GM23338 (cell line): ENCODE results near the gene BCL2A1. TPM values are rescaled to one million over a fixed set of nuclear protein-coding genes. Genes with fewer than 3 reads are reported as not detected.

Source experiments
- CREB1 ChIP-seq: fragments of 250-450 bp; sonication (Bioruptor Pico); IDR thresholded peaks from 2 replicates; pipeline ENCODE4 v1.5.0; 2020; ENCODE audit warnings: low read depth, mild to moderate bottlenecking, moderate library complexity
- JUNB ChIP-seq: IDR thresholded peaks from one replicate; pipeline ENCODE4 v1.6.1; 2016; ENCODE audit warnings: antibody characterized with exemption; ENCODE audit not compliant: unreplicated experiment
- POLR2AphosphoS5 ChIP-seq: IDR thresholded peaks from 2 replicates; pipeline ENCODE4 v1.6.1; 2016; ENCODE audit warnings: antibody characterized with exemption, low read depth
- ZNF114 ChIP-seq: fragments of 250-450 bp; sonication (Bioruptor Pico); IDR thresholded peaks from 2 replicates; pipeline ENCODE4 v1.5.0; 2020; ENCODE audit warnings: mild to moderate bottlenecking, moderate library complexity
- ZNF331 ChIP-seq: fragments of 250-450 bp; sonication (Bioruptor Pico); IDR thresholded peaks from 2 replicates; pipeline ENCODE4 v1.5.0; 2020; ENCODE audit warnings: low read depth, mild to moderate bottlenecking, moderate library complexity
- polyA plus RNA-seq: library from polyadenylated mRNA; unstranded; fragments of >200 nt; fragmentation: Nextera tagmentation; extraction: Ambion mirVana; gene quantifications from 2 replicates; pipeline ENCODE4 v1.2.1, GENCODE V29; 2016
- total RNA-seq: library from RNA; depleted of rRNA; stranded (reverse); fragments of >200 nt; shearing (Covaris generic); gene quantifications from 2 replicates; pipeline ENCODE4 v1.2.3, GENCODE V29; 2014
- TF ChIP-seq, protein P1 (sequence below): fragments of 250-450 bp; sonication (Bioruptor Pico); IDR thresholded peaks from 2 replicates; pipeline ENCODE4 v1.5.0; 2020; ENCODE audit warnings: mild to moderate bottlenecking, moderate library complexity
- TF ChIP-seq, protein P2 (sequence below): IDR thresholded peaks from one replicate; pipeline ENCODE4 v1.6.1; 2018; ENCODE audit warnings: antibody characterized with exemption; ENCODE audit not compliant: unreplicated experiment

BCL2A1 gene
- total and polyA plus RNA-seq, 2 experiments from 2014 or later, result not detected

DNA sequence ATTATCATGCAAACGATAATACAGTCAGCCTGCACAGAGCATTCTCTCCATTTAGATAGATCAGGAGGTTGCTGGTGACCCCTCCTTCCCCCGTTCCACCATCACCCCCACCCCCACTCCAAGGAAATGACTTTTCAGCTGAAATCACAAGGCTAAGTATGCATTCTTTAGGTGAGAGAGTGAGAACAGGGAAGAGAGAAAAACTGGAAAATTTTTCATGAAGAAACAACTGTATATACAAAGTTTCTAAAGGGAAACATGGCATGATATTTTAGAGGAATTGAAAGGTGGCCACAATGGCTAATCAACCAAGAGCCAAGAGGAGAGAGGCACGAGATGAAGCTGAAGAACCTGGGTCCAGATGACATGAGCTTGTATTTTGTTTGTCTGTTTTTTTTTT, 22.2 kb downstream of the BCL2A1 start (continued):
- TF ChIP-seq, protein P1, sequence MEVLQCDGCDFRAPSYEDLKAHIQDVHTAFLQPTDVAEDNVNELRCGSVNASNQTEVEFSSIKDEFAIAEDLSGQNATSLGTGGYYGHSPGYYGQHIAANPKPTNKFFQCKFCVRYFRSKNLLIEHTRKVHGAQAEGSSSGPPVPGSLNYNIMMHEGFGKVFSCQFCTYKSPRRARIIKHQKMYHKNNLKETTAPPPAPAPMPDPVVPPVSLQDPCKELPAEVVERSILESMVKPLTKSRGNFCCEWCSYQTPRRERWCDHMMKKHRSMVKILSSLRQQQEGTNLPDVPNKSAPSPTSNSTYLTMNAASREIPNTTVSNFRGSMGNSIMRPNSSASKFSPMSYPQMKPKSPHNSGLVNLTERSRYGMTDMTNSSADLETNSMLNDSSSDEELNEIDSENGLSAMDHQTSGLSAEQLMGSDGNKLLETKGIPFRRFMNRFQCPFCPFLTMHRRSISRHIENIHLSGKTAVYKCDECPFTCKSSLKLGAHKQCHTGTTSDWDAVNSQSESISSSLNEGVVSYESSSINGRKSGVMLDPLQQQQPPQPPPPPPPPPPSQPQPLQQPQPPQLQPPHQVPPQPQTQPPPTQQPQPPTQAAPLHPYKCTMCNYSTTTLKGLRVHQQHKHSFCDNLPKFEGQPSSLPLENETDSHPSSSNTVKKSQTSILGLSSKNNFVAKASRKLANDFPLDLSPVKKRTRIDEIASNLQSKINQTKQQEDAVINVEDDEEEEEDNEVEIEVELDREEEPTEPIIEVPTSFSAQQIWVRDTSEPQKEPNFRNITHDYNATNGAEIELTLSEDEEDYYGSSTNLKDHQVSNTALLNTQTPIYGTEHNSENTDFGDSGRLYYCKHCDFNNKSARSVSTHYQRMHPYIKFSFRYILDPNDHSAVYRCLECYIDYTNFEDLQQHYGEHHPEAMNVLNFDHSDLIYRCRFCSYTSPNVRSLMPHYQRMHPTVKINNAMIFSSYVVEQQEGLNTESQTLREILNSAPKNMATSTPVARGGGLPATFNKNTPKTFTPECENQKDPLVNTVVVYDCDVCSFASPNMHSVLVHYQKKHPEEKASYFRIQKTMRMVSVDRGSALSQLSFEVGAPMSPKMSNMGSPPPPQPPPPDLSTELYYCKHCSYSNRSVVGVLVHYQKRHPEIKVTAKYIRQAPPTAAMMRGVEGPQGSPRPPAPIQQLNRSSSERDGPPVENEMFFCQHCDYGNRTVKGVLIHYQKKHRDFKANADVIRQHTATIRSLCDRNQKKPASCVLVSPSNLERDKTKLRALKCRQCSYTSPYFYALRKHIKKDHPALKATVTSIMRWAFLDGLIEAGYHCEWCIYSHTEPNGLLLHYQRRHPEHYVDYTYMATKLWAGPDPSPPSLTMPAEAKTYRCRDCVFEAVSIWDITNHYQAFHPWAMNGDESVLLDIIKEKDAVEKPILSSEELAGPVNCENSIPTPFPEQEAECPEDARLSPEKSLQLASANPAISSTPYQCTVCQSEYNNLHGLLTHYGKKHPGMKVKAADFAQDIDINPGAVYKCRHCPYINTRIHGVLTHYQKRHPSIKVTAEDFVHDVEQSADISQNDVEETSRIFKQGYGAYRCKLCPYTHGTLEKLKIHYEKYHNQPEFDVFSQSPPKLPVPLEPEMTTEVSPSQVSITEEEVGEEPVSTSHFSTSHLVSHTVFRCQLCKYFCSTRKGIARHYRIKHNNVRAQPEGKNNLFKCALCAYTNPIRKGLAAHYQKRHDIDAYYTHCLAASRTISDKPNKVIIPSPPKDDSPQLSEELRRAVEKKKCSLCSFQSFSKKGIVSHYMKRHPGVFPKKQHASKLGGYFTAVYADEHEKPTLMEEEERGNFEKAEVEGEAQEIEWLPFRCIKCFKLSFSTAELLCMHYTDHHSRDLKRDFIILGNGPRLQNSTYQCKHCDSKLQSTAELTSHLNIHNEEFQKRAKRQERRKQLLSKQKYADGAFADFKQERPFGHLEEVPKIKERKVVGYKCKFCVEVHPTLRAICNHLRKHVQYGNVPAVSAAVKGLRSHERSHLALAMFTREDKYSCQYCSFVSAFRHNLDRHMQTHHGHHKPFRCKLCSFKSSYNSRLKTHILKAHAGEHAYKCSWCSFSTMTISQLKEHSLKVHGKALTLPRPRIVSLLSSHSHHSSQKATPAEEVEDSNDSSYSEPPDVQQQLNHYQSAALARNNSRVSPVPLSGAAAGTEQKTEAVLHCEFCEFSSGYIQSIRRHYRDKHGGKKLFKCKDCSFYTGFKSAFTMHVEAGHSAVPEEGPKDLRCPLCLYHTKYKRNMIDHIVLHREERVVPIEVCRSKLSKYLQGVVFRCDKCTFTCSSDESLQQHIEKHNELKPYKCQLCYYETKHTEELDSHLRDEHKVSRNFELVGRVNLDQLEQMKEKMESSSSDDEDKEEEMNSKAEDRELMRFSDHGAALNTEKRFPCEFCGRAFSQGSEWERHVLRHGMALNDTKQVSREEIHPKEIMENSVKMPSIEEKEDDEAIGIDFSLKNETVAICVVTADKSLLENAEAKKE (CRISPR knock-in tag), result no peak
- no peak for TF ChIP-seq CREB1 (CRISPR knock-in tag)
- TF ChIP-seq, protein P2, sequence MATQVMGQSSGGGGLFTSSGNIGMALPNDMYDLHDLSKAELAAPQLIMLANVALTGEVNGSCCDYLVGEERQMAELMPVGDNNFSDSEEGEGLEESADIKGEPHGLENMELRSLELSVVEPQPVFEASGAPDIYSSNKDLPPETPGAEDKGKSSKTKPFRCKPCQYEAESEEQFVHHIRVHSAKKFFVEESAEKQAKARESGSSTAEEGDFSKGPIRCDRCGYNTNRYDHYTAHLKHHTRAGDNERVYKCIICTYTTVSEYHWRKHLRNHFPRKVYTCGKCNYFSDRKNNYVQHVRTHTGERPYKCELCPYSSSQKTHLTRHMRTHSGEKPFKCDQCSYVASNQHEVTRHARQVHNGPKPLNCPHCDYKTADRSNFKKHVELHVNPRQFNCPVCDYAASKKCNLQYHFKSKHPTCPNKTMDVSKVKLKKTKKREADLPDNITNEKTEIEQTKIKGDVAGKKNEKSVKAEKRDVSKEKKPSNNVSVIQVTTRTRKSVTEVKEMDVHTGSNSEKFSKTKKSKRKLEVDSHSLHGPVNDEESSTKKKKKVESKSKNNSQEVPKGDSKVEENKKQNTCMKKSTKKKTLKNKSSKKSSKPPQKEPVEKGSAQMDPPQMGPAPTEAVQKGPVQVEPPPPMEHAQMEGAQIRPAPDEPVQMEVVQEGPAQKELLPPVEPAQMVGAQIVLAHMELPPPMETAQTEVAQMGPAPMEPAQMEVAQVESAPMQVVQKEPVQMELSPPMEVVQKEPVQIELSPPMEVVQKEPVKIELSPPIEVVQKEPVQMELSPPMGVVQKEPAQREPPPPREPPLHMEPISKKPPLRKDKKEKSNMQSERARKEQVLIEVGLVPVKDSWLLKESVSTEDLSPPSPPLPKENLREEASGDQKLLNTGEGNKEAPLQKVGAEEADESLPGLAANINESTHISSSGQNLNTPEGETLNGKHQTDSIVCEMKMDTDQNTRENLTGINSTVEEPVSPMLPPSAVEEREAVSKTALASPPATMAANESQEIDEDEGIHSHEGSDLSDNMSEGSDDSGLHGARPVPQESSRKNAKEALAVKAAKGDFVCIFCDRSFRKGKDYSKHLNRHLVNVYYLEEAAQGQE, result no peak
- no peak for TF ChIP-seq JUNB
- no peak for TF ChIP-seq ZNF331
- no peak for TF ChIP-seq POLR2AphosphoS5
- TF ChIP-seq ZNF114 (CRISPR knock-in tag), result no peak
